Smooth muscle cell of the umbilical artery (primary cell): ENCODE data around the gene TBCE. TPM values are rescaled to one million over a fixed set of nuclear protein-coding genes. Genes with fewer than 3 reads are reported as not detected.

ENCODE experiments used
- total RNA-seq: library from RNA; depleted of rRNA; stranded (reverse); fragments of >200 nt; gene quantifications from 2 replicates; pipeline ENCODE4 v1.2.3, GENCODE V29; 2014

TBCE gene
- 20.2 and 33.1 TPM in 2 replicates for total RNA-seq

DNA sequence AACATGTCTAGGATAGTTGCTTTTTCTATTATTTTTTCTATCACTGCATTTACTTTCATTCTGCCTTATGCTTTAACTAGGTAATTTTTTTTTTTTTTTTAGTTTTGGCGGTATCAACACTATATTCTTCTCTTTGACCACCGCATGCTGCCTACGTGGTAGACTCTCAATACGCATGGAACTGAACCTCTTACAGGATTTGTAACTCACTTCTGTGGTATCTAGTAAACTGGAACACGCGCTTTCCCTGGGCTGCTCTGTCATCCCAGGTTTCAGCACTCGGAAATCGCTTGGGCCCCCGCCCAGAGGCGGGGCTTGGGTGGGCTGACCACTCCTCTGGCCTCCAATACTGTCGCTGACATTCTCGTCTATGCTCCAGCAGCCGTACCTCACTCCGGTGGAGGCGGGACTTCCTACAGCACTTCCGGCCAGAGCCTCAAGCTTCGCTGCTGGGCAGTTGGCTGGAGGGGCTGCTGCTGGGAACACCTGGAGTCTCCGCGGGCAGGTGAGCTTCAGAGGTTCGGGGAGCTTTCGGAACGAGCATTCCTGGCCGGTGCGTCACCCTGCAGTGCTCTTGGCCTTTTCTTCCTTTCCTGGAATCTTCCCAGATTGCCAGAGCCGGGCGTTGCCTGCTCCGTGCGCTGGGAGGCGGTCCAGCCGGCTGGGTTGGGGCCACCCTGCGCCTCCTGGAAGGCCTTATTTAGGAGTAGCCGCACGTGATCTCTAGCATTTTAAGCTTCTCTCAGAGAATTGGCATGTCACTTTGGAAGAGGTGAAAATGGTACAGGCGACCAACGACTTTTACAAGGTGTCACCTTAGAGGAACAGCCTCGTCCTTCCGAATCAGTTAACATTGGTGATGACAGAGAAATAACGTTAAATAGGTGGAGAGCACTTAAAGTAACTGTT is at the start of gene TBCE:
TSS of gene TBCE (plus strand) at position 428 of the 909 bp plus-strand sequence. CDS start 12,623 bp downstream, outside the sequence.

DNA sequence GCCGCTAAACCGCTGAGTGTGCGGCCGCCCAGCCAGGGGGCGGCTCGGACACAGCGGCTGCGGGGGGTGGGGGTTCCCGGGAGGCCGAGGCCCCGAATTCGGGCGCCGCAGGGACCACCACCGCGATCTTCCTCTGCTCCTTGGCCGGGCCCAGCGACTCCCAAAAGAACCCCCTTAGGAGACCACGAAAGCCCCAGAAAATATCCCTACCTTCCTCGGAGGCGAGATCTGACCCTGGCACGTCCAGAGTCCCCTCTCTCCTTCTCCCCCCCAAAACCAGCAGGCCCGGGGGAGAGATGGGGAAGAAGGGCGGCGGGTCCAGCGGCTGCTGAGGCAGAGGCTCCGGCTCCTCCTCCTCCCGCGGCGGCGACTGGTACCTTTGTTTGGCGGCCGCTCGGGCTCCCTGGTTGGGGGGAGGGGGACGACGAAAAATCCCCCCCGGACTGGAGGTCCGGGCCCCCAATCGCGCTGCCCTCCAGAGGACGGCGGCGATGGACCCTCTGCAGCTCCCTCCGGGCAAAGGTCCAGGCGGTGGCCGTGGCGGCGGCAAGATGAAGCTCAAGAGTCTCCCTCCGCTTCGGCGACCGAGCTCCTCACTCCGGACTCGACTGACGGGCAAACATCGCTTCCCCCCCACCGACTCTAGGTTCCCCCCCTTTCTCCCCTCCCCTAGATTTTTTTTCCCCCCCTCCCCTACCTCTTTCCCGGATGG is 39.5 kb upstream of the TBCE start, which contains the start of gene ARID4B:
TSS of gene ARID4B (minus strand) at position 621 of the 712 bp plus-strand sequence. CDS start 1,260 bp downstream, outside the sequence.

DNA sequence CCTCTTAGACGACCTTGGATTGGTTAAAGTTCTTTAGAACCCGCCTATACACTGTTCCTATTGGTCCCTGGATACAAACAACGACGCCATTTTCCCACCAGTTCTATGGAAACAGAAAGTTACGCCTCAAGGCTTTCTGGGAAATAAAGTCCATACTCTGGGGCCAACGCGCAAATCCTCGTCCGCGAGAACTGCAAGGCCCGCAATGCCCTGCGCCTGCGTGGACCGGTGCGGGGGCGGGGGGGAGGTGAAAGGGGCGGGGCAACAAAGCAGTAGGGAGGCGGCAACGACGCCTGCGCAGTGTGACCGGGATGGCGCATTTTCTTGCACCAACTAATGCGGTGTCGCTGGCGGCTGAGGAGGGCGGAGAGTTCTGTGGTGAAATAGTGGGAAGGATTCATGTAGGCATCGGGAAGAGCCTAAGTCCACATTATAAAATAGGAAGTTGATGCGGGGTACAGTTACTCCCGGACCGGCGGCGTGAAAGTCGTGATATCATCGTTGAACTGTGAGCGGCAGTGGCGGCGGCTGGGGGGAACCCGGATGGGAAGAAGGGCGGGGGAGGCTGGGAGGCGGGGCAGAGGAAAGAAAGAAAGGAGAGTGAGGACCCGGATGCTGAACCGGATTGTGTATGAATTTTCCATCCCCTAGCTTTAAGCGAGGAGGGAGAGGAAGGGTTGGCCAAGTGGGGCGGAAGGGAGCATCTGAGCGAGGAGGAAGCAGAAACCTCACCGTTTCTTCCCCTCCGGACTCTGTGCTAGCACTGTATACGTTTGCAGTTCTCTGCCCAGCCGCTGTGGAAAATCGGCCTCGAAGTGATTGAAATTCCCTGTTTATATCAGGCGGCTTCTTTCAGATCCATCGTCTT is 38.7 kb upstream of the TBCE start, which contains the start of gene GGPS1:
TSS of gene GGPS1 (plus strand) at position 300 of the 868 bp plus-strand sequence. CDS start 6,695 bp downstream, outside the sequence.

Other genes starting within 250 kb of the TBCE start
- 83.7 and 95.6 TPM in 2 replicates for gene TOMM20, start 238.6 kb upstream of the TBCE start, total RNA-seq
- gene RBM34, start 206.2 kb upstream of the TBCE start, total RNA-seq: 52.6 and 76.3 TPM in 2 replicates
- gene ARID4B, start 39.2 kb upstream of the TBCE start, total RNA-seq: 44.8 and 69.0 TPM in 2 replicates
- gene GGPS1, start 38.9 kb upstream of the TBCE start, total RNA-seq: 16.9 and 30.4 TPM in 2 replicates
- gene B3GALNT2, start 137.0 kb downstream of the TBCE start, total RNA-seq: 49.6 and 53.2 TPM in 2 replicates